SH-SY5Y (cell line): ENCODE measurements around the gene MAGI2.

Experiments used
- GATA2 ChIP-seq: IDR thresholded peaks from 2 replicates; pipeline ENCODE4 v1.6.1; 2011; ENCODE audit warnings: mild to moderate bottlenecking, low read depth, low read length
- GATA3 ChIP-seq: IDR thresholded peaks from 2 replicates; pipeline ENCODE4 v1.6.1; 2011; ENCODE audit warnings: low read depth, mild to moderate bottlenecking, low read length, moderate library complexity

GRCh38 chr7:78066599-78066998 lies 1386.9 kb downstream of the MAGI2 start:
- TF ChIP-seq GATA3 = no peak
- no peak for TF ChIP-seq GATA2
